T-helper 1 cell treated with Interleukin-12 subunit alpha and Interleukin-12 subunit beta and Interleukin-4 antibody, amounts not matched to agents 30 ng/mL and 1 ng/mL, for 36 hours (primary cell): Measurements from ENCODE around the gene CTSV. TPM values are rescaled to one million over a fixed set of nuclear protein-coding genes. Genes with fewer than 3 reads are reported as not detected.

Source experiments
- total RNA-seq: library from RNA; stranded (reverse); gene quantifications from 2 replicates; pipeline ENCODE4 v1.2.3, GENCODE V29; 2022

Gene CTSV
- total RNA-seq, 1 donor from 2014 or later: 0.17 TPM

Other genes with a start within 250 kb of the CTSV start
- 4.5 and 5.0 TPM in 2 replicates for gene ZNF782, start 184.6 kb downstream of the CTSV start, total RNA-seq
- not detected in 2 replicates for gene NUTM2G, start 110.3 kb downstream of the CTSV start, total RNA-seq